Prostate gland (tissue), 2 donors: ENCODE measurements around the gene EIF3M. TPM values are rescaled to one million over a fixed set of nuclear protein-coding genes. Genes with fewer than 3 reads are reported as not detected.

ENCODE experiments used
- DNase-seq: peaks from one replicate; pipeline ENCODE4 v3.0.0-alpha.2; 2019; ENCODE audit warnings: low spot score
- H3K27ac ChIP-seq, 2 donors: fragments of 200-600 bp; sonication (generic); 2 replicates each; pipeline ENCODE4 v1.5.1; 2017 to 2019
- H3K27me3 ChIP-seq: fragments of 200-600 bp; sonication (generic); replicated peaks from 2 replicates; pipeline ENCODE4 v1.5.1; 2019; ENCODE audit not compliant: insufficient read depth
- H3K36me3 ChIP-seq, 2 donors: fragments of 200-600 bp; sonication (generic); 1 replicate in 1 of 2; 2 replicates in 1 of 2; pipeline versions ENCODE4 v1.5.1 to v1.8.1; 2017 to 2019
- H3K4me1 ChIP-seq: fragments of 200-600 bp; sonication (generic); replicated peaks from 2 replicates; pipeline ENCODE4 v1.5.1; 2019
- H3K4me3 ChIP-seq, 2 donors: fragments of 200-600 bp; sonication (generic); 2 replicates each; pipeline ENCODE4 v1.5.1; 2017 to 2019
- H3K9me3 ChIP-seq: fragments of 200-600 bp; sonication (generic); 2 replicates; pipeline ENCODE4 v1.5.1; 2017
- POLR2A ChIP-seq: fragments of 450-650 bp; IDR thresholded peaks from one replicate; pipeline ENCODE4 v1.6.1; 2016; ENCODE audit warnings: antibody characterized with exemption, mild to moderate bottlenecking
- POLR2AphosphoS5 ChIP-seq: sonication (generic); formaldehyde crosslinking; IDR thresholded peaks from one replicate; pipeline ENCODE4 v1.6.1; 2017; ENCODE audit warnings: antibody characterized with exemption
- WGBS: methylation state at CpG from one replicate; pipeline ENCODE4 v1.1.5; 2018; 5-methylcytosine and 5-hydroxymethylcytosine counted together
- intact Hi-C: fragments of 100-400 bp; cut with DNase I; formaldehyde crosslinking; loops from one replicate; pipeline ENCODE4 v1.14.2; 2022
- total RNA-seq, 2 donors: library from RNA; depleted of rRNA; stranded (reverse); fragments of >200 nt; gene quantifications; one replicate each; pipeline ENCODE4 v1.1.0, GENCODE V29; 2016
- TF ChIP-seq, protein P1 (sequence below), 4 experiments: fragments of 200-600 bp in 2 of 4; fragments of 450-650 bp in 2 of 4; sonication (generic) in 2 of 4; IDR thresholded peaks; 1 replicate in 3 of 4; 2 replicates in 1 of 4; pipeline ENCODE4 v1.5.1; 2016 to 2019; ENCODE audit warnings: antibody characterized with exemption in 4 of 4, mild to moderate bottlenecking in 2 of 4, moderate library complexity in 2 of 4

Gene EIF3M
- total RNA-seq, 2 donors from 2014 or later, result 353 to 458 TPM

DNA sequence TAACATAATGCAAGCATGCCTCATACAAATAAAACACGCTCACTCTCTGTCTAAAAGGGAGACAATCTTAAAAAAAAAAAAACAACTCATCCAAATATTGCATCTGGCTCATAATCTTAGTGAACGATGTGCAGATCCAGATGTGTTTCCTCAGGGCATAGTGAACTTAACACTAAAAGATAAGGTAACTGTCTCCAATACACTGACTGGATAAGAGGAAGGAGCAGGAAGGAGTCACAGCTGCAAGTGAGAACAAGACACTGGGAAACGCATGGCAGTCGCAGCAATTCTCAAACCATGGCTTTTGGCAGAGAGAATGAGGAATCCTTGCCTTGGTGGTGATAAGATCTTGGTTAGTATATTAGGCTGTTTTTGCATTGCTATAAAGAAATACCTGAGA, 9.2 kb upstream of the EIF3M start:
- intact Hi-C loops, result no loop called here
- no peaks in the 10 kb centered on the region for H3K4me1 ChIP-seq
- no peak overlapping the region for H3K4me3 ChIP-seq
- H3K27me3 ChIP-seq, result no peaks in the 10 kb centered on the region
- no peak for DNase-seq
- no peak overlapping the region for H3K27ac ChIP-seq
- 23% methylated on average over 4 of the region's 4 CpGs for WGBS
- no peaks in the 10 kb centered on the region for H3K9me3 ChIP-seq
- no peaks in the 10 kb centered on the region for H3K36me3 ChIP-seq
- TF ChIP-seq, protein P1, sequence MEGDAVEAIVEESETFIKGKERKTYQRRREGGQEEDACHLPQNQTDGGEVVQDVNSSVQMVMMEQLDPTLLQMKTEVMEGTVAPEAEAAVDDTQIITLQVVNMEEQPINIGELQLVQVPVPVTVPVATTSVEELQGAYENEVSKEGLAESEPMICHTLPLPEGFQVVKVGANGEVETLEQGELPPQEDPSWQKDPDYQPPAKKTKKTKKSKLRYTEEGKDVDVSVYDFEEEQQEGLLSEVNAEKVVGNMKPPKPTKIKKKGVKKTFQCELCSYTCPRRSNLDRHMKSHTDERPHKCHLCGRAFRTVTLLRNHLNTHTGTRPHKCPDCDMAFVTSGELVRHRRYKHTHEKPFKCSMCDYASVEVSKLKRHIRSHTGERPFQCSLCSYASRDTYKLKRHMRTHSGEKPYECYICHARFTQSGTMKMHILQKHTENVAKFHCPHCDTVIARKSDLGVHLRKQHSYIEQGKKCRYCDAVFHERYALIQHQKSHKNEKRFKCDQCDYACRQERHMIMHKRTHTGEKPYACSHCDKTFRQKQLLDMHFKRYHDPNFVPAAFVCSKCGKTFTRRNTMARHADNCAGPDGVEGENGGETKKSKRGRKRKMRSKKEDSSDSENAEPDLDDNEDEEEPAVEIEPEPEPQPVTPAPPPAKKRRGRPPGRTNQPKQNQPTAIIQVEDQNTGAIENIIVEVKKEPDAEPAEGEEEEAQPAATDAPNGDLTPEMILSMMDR (IDR thresholded peaks at IDR 0.05), result no peak
- no peak for TF ChIP-seq POLR2A
- no peak for TF ChIP-seq POLR2AphosphoS5

DNA sequence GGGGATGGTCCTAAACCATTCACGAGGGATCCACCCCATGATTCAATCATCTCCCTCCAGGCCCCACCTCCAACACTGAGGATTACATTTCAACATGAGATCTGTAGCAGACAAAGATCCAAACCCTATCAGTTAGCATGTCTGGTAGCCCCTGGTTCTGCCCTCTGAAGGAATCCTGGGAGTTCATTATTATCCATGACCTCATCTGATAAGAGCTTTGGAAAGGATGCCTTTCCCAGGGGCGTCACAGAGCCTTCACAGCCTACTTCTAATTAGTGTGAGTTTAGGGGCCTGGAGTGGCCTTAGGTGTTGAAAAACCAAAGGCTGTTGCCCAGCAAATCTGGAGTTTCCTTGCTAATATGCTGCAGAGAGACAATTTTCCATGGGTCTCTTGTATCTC, 8.6 kb upstream of the EIF3M start:
- no peaks in the 10 kb centered on the region for H3K27me3 ChIP-seq
- no peak for DNase-seq
- H3K4me1 ChIP-seq, result no peaks in the 10 kb centered on the region
- intact Hi-C loops, result no loop called here
- H3K4me3 ChIP-seq, result no peak overlapping the region
- 71% methylated on average over 2 of the region's 2 CpGs for WGBS
- no peak overlapping the region for H3K27ac ChIP-seq
- H3K36me3 ChIP-seq, result no peaks in the 10 kb centered on the region
- H3K9me3 ChIP-seq, result no peaks in the 10 kb centered on the region
- TF ChIP-seq, protein P1 (IDR thresholded peaks at IDR 0.05), result no peak
- TF ChIP-seq POLR2AphosphoS5, result no peak
- TF ChIP-seq POLR2A, result no peak

DNA sequence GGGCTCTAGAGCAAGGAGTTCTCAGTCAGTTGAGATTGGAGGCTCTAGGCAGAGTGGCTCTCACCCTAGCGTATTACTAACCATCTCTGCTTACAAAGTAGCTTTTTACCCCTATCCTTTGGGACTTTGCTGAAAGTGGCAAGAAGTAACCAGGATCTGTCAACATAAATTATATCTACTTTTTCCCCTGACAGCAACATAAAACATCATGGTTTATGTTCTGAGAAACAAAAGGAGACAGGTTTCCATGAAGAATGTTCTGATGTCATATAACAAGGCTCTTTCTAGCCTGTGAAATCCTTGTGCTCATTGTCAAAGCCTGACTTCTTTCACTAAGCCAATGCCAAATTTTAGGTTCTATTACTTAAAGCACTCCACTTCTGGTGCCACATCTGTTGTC, 7.2 kb upstream of the EIF3M start:
- WGBS, result 100% methylated on average over 1 of the region's 1 CpG
- Histone ChIP-seq H3K27me3 (no peaks in the 10 kb centered on the region), H3K27ac (no peak overlapping the region), H3K9me3 (no peaks in the 10 kb centered on the region), H3K4me3 (no peak overlapping the region), H3K36me3 (no peaks in the 10 kb centered on the region), H3K4me1 (no peaks in the 10 kb centered on the region)
- DNase-seq, result no peak
- intact Hi-C loops, result no loop called here
- TF ChIP-seq, protein P1 (IDR thresholded peaks at IDR 0.05), result no peak
- TF ChIP-seq POLR2AphosphoS5 (no peak), POLR2A (no peak)

DNA sequence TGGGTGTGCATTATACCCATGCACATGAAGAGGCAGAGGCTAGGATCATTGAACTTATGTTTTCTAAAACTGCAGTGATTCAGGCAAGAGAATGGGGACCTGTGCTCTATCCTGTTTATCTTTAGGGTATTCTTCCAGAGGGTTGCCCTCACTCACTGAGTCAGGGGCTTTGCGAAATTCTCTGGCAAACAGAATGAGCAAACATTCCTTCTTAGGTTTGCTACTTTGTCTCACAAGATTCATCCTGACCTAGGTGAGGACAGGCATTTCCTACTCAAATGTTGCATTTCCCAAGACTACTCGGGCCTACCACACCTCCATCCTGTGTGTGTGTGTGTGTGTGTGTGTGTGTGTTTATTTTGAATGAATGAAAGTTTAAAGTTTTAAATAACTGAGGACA, 2.7 kb upstream of the EIF3M start:
- Histone ChIP-seq H3K4me1 (no peaks in the 10 kb centered on the region), H3K36me3 (no peaks in the 10 kb centered on the region), H3K9me3 (no peaks in the 10 kb centered on the region), H3K27ac (no peak overlapping the region), H3K27me3 (no peaks in the 10 kb centered on the region), H3K4me3 (no peak overlapping the region)
- TF ChIP-seq POLR2A (no peak), POLR2AphosphoS5 (no peak)
- TF ChIP-seq, protein P1 (IDR thresholded peaks at IDR 0.05), result no peak
- intact Hi-C loops, result loop anchor here (10.0 kb wide), 1 partner anchor 314 kb away; the partner anchor contains the start of gene QSER1
- no peak for DNase-seq
- 55% methylated on average over 2 of the region's 2 CpGs for WGBS

DNA sequence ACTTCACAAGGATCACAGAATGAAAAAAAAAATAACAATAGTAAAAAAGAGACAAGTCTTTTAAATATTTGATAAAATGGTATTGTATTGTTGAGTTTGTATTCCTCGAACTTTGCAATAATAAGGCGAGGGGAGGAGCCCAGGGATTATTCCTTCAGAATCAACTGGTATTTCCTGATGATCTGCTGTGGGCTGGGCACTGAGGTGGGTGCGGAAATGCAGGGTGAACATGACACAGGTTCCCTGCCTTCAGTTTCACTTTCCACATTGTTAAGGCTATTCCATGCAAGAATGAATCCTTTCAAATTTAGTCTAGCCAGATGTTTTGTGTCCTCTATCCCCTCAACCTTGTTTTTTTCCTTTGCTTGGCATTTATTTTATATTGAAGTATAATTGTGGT, 2.1 kb upstream of the EIF3M start:
- Histone ChIP-seq H3K9me3 (no peaks in the 10 kb centered on the region), H3K36me3 (no peaks in the 10 kb centered on the region), H3K4me3 (no peak overlapping the region), H3K27ac (no peak overlapping the region), H3K27me3 (no peaks in the 10 kb centered on the region), H3K4me1 (no peaks in the 10 kb centered on the region)
- intact Hi-C loops, result loop anchor here (10.0 kb wide), 1 partner anchor 313 kb away; the partner anchor contains the start of gene QSER1
- TF ChIP-seq, protein P1 (IDR thresholded peaks at IDR 0.05), result no peak
- DNase-seq, result no peak
- 93% methylated on average over 3 of the region's 3 CpGs for WGBS
